ENCODE measurements around the gene PTBP3.

Gene PTBP3

DNA sequence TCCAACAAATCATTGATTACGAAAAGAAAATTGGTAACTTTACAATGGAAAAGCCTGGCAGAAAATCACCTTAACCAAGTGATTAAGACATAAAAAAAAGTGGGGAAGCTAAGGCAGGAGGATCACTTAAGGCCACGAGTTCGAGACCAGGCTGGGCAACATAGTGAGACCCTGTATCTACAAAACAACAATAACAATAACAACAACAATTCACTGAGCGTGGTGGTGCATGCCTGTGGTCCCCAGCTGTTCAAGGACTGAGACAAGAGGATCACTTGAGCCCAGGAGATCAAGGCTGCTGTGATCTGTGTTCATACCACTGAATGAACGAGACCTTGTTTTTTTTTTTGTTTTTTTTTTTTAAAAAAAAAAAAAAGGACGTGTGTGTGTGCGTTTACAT lies 21.3 kb downstream of the PTBP3 start:
- DNase-seq (ENCODE audit: low read depth): no peak
- no peak overlapping the region for H3K4me3 ChIP-seq (ENCODE audit: low read depth, low read length)
- TF ChIP-seq, protein P1, sequence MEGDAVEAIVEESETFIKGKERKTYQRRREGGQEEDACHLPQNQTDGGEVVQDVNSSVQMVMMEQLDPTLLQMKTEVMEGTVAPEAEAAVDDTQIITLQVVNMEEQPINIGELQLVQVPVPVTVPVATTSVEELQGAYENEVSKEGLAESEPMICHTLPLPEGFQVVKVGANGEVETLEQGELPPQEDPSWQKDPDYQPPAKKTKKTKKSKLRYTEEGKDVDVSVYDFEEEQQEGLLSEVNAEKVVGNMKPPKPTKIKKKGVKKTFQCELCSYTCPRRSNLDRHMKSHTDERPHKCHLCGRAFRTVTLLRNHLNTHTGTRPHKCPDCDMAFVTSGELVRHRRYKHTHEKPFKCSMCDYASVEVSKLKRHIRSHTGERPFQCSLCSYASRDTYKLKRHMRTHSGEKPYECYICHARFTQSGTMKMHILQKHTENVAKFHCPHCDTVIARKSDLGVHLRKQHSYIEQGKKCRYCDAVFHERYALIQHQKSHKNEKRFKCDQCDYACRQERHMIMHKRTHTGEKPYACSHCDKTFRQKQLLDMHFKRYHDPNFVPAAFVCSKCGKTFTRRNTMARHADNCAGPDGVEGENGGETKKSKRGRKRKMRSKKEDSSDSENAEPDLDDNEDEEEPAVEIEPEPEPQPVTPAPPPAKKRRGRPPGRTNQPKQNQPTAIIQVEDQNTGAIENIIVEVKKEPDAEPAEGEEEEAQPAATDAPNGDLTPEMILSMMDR (IDR thresholded peaks at IDR 0.05; ENCODE audit: control insufficient read depth, extremely low read depth, insufficient read depth): no peak

DNA sequence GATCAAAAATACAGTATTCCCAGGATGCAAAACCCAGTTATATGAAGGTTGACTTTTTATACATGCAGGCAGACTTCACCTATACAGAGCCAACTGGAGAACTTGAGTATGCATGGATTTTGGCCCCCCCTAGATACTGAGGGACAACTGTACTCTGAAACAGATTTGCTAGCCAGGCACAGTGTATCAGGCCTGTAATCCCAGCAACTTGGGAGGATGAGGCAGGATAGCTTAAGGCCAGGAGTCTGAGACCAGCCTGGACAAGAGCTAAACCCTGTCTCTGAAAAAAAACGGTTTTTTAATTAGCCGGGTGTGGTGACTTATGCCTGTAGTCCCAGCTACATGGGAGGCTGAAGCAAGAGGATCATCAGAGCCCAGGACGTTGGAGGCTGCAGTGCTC lies 21.9 kb downstream of the PTBP3 start:
- H3K4me3 ChIP-seq (ENCODE audit: low read depth, low read length): no peak overlapping the region
- TF ChIP-seq, protein P1 (IDR thresholded peaks at IDR 0.05; ENCODE audit: control insufficient read depth, extremely low read depth, insufficient read depth): no peak
- no peak for DNase-seq (ENCODE audit: low read depth)

DNA sequence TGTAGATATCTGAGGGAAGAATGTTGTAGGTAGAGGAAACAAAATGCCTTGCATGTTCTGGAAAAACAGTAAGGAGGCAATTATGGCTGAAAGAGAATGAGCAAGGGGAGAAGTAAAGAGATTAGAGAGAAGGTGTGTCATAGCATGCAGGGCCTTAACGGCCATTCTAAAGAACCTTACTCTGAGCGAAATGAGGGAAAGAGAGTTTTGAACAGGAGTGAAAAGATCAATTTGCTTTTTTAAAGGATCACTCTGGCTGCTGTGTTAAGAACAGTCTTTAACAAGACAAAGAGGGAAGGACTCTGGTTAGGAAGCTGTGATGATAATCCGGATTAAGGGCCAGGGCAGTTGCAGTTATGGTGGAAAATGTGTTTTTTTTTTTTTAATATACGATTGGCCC lies 22.6 kb downstream of the PTBP3 start:
- no peak overlapping the region for H3K4me3 ChIP-seq (ENCODE audit: low read depth, low read length)
- TF ChIP-seq, protein P1 (IDR thresholded peaks at IDR 0.05; ENCODE audit: control insufficient read depth, extremely low read depth, insufficient read depth): no peak
- no peak for DNase-seq (ENCODE audit: low read depth)

DNA sequence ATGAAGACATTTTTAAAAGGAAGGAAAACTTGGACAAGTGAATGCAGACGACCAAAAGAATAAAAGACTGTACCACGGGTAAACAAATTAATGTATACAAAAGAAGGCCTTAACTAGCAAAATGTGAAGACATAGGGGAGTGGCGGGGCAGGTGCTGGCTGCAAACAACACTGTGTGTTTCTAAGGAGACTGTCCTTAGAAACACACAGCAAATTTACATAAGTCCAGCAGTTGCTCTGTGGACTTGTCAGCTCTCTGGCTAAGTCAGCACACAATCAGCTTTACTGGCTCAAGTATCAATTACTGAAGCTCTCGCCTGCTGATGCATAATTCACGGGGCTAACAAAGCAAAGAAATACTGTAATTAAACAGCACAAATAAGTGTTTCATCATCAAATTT lies 24.8 kb downstream of the PTBP3 start:
- no peak for DNase-seq (ENCODE audit: low read depth)

DNA sequence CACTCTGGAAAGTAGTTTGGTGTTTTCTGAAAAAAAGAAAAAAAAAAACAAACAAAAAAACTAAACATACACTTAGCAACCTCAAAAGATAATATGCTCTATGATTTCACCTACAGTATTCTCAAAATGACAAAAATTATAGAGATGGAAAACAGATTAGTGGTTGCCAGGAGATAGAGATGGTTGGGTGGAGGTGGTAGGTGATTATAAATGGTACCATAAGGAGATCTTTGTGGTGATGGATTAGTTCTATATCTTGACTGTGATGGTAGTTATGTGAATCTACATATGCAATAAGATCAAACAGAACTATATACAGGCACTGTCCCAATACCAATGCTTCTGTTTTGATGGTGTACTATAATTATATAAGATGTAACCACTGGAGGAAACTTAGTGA lies 32.0 kb downstream of the PTBP3 start:
- no peak for DNase-seq (ENCODE audit: low read depth)
- no peak overlapping the region for H3K4me3 ChIP-seq (ENCODE audit: low read depth, low read length)
- TF ChIP-seq, protein P1 (IDR thresholded peaks at IDR 0.05; ENCODE audit: control insufficient read depth, extremely low read depth, insufficient read depth): no peak

More for the DNA sequence above, 24.8 kb downstream of the PTBP3 start:
- TF ChIP-seq, protein P1 (IDR thresholded peaks at IDR 0.05; ENCODE audit: control insufficient read depth, extremely low read depth, insufficient read depth): no peak
- H3K4me3 ChIP-seq (ENCODE audit: low read depth, low read length): no peak overlapping the region

DNA sequence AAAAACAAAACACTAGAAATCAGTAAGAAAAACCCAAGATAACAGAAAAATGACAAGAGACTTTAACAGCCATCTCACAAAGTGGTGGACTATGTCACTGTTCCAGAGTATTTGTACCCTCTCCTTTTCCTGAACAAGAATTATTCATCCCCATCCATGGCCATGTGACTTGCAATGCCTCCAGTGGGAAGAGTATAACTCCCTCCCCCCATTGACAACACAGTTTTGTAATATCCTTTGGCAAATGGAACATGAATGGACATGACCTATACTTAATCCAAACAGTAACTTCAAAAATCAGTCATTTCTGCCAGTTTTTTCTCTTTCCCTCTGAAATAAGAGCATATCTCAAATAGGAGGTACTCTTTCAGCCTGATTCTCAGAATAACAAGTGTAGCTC lies 33.9 kb downstream of the PTBP3 start:
- TF ChIP-seq, protein P1 (IDR thresholded peaks at IDR 0.05; ENCODE audit: control insufficient read depth, extremely low read depth, insufficient read depth): no peak
- H3K4me3 ChIP-seq (ENCODE audit: low read depth, low read length): no peak overlapping the region
- no peak for DNase-seq (ENCODE audit: low read depth)

DNA sequence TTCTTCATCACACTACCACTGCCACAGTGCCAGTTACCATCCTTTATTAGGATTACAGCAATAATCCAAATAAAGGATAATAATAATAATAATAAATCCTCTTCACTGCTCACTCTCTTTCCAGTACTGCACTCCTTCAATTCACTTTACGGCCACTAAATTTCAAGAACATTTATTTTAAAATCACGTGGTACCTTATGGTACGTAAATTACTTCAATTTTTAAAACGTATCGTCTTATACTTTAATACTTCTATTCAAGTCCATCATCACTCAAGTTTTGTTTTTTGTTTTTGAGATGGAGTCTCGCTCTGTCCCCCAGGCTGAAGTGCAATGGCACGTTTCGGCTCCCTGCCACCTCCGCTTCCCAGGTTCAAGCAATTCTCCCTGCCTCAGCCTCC lies 36.5 kb downstream of the PTBP3 start:
- TF ChIP-seq, protein P1 (IDR thresholded peaks at IDR 0.05; ENCODE audit: control insufficient read depth, extremely low read depth, insufficient read depth): no peak
- DNase-seq (ENCODE audit: low read depth): no peak
- H3K4me3 ChIP-seq (ENCODE audit: low read depth, low read length): no peak overlapping the region

Measured in LNCaP clone FGC (cell line).